WTC11 (cell line): Measurements from ENCODE around the gene CDHR5.

Experiments
- CTCF ChIP-seq: fragments of 200-600 bp; IDR thresholded peaks from 2 replicates; pipeline ENCODE4 v1.8.0; 2022; ENCODE audit warnings: antibody characterized with exemption
- NR3C1 ChIP-seq: sonication (generic); formaldehyde crosslinking; conservative IDR thresholded peaks from 2 replicates; pipeline ENCODE4 v1.8.1; 2023; ENCODE audit warnings: low read depth, mild to moderate bottlenecking, missing genetic modification reagents
- RELA ChIP-seq: sonication (generic); formaldehyde crosslinking; IDR thresholded peaks from 2 replicates; pipeline ENCODE4 v1.8.1; 2022; ENCODE audit warnings: missing genetic modification reagents, mild to moderate bottlenecking, borderline replicate concordance
- TEAD4 ChIP-seq: sonication (generic); formaldehyde crosslinking; IDR thresholded peaks from 2 replicates; pipeline ENCODE4 v1.8.0; 2022; ENCODE audit warnings: mild to moderate bottlenecking, missing genetic modification reagents
- USF2 ChIP-seq: sonication (generic); formaldehyde crosslinking; IDR thresholded peaks from 2 replicates; pipeline ENCODE4 v1.8.1; 2023; ENCODE audit warnings: mild to moderate bottlenecking, missing genetic modification reagents, moderate library complexity
- ZNF121 ChIP-seq: sonication (generic); formaldehyde crosslinking; IDR thresholded peaks from 2 replicates; pipeline ENCODE4 v1.8.0; 2023; ENCODE audit warnings: missing genetic modification reagents
- ZSCAN18 ChIP-seq: fragments of 250-450 bp; sonication (Bioruptor Pico); IDR thresholded peaks from 2 replicates; pipeline ENCODE4 v2.1.2; 2022; ENCODE audit warnings: mild to moderate bottlenecking, moderate library complexity
- TF ChIP-seq, protein P1 (sequence below): sonication (generic); formaldehyde crosslinking; IDR thresholded peaks from 2 replicates; pipeline ENCODE4 v1.8.0; 2023; ENCODE audit warnings: missing genetic modification reagents, mild to moderate bottlenecking, borderline replicate concordance

GRCh38 chr11:614623-615503 is 9.9 kb downstream of the CDHR5 start:
- TF ChIP-seq CTCF, result no peak
- TF ChIP-seq NR3C1 (CRISPR knock-in tag), result no peak
- TF ChIP-seq USF2 (CRISPR knock-in tag), result no peak
- TF ChIP-seq, protein P1, sequence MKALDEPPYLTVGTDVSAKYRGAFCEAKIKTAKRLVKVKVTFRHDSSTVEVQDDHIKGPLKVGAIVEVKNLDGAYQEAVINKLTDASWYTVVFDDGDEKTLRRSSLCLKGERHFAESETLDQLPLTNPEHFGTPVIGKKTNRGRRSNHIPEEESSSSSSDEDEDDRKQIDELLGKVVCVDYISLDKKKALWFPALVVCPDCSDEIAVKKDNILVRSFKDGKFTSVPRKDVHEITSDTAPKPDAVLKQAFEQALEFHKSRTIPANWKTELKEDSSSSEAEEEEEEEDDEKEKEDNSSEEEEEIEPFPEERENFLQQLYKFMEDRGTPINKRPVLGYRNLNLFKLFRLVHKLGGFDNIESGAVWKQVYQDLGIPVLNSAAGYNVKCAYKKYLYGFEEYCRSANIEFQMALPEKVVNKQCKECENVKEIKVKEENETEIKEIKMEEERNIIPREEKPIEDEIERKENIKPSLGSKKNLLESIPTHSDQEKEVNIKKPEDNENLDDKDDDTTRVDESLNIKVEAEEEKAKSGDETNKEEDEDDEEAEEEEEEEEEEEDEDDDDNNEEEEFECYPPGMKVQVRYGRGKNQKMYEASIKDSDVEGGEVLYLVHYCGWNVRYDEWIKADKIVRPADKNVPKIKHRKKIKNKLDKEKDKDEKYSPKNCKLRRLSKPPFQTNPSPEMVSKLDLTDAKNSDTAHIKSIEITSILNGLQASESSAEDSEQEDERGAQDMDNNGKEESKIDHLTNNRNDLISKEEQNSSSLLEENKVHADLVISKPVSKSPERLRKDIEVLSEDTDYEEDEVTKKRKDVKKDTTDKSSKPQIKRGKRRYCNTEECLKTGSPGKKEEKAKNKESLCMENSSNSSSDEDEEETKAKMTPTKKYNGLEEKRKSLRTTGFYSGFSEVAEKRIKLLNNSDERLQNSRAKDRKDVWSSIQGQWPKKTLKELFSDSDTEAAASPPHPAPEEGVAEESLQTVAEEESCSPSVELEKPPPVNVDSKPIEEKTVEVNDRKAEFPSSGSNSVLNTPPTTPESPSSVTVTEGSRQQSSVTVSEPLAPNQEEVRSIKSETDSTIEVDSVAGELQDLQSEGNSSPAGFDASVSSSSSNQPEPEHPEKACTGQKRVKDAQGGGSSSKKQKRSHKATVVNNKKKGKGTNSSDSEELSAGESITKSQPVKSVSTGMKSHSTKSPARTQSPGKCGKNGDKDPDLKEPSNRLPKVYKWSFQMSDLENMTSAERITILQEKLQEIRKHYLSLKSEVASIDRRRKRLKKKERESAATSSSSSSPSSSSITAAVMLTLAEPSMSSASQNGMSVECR (CRISPR knock-in tag), result no peak
- no peak for TF ChIP-seq ZNF121 (CRISPR knock-in tag)
- TF ChIP-seq TEAD4, result no peak
- no peak for TF ChIP-seq RELA (CRISPR knock-in tag)
- no peak for TF ChIP-seq ZSCAN18
